Ramos (cell line): ENCODE data around the gene OLA1.

Source experiments
- in situ Hi-C: fragments of 300-500 bp; cut with MboI; formaldehyde crosslinking; loops from one replicate; pipeline ENCODE4 v1.14.3; 2022; ENCODE audit warnings: low sequenced_read_pairs; ENCODE audit not compliant: unreplicated experiment

Gene OLA1

DNA sequence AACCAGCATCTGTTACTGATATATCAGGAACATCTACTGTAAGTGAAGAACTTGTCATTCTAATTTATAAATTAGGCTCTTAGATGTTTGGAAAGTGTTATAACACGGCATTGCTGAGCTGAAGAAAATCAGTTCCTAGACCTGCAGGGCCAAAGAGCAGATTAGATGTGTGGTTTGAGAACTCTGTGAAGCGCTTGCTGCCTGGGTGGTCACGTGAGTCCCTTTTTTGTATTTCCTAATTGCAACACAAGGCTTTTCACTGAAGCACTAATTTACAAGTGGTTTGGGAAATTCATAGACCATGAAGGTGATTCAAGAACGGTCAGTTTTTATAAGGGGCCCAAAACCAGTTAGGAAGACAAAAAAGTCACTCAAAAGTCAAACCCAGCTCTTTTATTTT lies 176.3 kb downstream of the OLA1 start:
- in situ Hi-C loops = no loop called here

DNA sequence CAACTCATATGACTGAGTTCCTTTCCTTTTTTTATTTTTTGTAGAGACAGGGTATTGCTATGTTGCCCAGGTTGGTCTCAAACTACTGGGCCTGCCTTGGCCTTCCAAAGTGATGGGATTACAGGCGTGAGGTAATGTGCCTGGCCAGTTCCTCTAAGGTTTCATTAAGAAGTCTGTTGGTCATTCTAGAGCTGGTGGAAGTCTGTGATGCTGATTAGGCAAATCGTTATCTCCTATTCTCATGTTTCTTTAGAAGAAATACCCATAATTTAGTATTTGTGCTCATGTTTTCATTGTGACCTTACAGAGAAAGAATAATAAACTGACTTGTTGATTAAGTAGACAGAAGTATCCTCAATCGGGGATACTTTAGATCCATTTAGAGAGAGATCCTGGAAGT lies 177.0 kb downstream of the OLA1 start:
- in situ Hi-C loops = no loop called here

DNA sequence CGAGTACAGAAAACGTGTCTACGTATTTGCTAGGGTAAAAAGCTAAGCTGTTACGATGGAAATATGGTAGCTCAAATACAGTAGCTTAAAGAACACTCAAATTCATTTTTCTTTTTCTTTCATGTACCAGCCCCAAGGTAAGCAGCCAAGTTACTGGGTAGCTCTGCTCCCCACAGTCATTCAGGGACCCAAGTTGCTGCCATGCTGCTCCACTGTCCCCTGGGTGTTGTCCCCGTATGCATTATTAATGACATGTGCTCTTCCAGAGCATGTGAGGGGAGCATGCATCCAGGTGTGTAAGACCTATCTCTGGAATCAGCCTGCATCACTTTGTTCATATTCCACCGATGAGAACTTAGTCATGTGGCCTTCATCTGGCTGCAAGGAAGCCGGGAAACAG lies 178.1 kb downstream of the OLA1 start:
- in situ Hi-C loops = no loop called here

DNA sequence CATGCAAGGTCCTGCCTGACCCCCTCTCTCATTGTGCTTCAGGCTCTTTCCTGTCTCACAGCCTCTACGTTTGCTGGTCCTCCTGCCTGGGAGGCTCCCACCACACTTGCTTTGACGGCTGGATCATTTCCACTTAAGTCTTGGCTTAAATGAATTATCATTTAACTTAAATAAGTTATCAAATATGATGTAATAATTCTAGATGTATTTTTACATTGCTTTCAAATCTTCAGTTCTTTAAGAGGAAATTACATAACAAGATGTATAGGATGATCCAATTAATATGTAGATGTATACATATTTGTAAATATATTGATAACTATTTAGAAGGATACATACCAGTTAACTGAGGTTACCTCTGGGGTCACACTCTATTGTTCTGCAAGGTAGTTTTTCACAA lies 180.5 kb downstream of the OLA1 start:
- in situ Hi-C loops = no loop called here

DNA sequence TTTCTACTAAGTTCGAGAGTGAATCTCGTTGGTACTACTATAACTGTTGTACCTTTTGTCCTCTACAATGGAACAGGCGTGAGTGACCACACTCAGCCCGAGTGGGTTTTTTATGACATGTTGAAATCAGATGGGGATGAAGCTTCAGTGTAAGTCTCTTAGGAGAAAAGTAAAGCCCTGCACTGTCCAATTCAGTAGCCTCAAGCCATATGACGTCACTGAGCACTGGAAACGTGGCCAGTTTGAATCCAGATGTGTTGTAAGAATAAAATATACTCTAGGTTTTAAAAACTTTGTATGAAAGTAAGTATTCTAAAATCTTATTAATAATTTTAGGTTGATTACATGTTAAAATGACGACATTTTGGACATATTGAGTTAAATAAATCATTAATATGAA lies 181.5 kb downstream of the OLA1 start:
- in situ Hi-C loops = no loop called here

- in situ Hi-C loops = no loop called here
Measured at GRCh38 chr2:174063492-174064092, 184.7 kb downstream of the OLA1 start.

- in situ Hi-C loops = no loop called here
Measured at GRCh38 chr2:174062934-174063333, 185.4 kb downstream of the OLA1 start.

DNA sequence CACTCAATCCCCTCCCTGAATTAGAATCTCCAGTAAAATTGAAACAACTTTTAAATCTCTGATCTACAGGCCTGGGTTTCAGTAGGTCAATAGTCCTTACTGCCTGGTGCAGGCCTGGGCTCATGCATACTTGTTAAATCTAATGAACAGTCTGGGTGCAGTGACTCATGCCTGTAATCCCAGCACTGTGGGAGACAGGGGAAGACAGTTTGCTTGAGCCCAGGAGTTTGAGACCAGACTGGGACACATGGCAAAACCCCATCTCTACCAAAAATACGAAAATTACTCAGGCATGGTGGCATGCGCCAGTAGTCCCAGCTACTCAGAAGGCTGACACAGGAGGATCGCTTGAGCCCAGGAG lies 188.5 kb downstream of the OLA1 start:
- in situ Hi-C loops = no loop called here

GRCh38 chr2:174059178-174059883 lies 189.0 kb downstream of the OLA1 start:
- in situ Hi-C loops = no loop called here

DNA sequence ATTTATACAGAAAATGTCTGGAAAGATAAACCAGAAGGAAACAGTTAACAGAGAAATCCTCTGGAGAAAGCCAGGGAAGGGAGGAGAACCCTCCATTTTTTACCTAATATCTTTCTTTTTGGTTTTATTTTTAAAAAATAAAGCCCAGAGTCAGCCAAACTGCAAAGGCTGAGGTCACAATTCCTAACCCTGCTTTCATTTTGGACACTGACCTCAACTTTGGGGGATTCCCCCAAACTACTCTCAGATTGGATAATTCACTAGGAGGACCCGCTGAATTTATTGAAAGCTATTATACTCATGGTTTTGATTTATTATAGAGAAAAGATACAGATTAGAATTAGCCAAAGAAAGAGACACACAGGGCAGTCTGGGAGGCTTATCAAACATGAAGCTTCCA lies 189.9 kb downstream of the OLA1 start:
- in situ Hi-C loops = no loop called here

DNA sequence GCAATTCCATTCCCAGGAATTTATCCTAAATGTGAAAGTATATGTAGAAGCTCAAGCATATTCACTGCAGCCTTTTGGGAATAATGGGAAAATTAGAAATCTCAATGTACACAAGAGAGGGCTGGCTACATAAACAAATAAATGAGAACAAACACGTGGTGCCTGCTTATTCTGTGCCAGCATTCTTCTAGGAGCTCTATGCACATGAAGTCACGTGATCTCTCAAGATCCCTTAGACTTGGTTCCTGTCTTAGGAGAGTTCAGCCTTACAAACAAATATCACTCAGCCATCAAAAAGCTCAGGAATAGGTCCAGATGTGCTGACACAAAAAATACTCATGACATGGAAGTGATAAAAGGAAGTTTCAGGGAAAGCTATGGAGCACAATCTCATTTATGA lies 190.3 kb downstream of the OLA1 start:
- in situ Hi-C loops = no loop called here

DNA sequence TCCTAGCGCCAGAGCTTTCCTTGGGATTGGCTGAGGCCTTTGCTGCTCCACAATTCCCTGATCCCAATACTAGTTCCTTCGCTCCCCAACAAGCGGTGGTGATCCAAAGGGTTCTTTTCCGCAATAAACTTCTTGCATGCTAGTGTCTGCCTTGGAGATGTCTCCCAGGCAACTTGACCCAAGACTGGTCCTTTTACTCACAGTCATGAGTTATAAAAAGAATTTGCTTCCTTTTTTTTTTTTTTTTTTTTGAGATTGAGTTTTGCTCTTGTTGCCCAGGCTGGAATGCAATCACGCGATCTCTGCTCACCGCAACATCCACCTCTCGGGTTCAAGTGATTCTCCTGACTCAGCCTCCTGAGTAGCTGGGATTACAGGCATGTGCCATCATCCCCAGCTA lies 193.4 kb downstream of the OLA1 start:
- in situ Hi-C loops = no loop called here

GRCh38 chr2:174053355-174054151 lies 194.8 kb downstream of the OLA1 start:
- in situ Hi-C loops = no loop called here

DNA sequence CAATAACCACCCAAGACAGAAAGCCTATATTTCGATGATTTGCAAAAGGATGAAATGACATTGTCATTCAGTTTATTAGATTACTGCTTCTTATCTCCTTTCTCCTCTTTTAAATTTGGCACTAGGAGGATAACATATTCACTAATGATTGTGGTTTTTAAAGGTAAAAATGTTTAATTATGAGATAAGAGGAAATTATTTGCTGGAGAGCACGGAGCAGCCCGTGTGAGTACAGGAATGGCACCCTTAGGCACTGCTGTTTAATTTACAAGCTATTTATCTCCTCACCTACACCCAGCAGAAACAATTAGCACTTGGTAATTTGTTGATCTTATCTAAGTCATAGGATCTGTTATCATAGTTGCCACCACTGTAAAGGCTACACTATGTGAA lies 195.8 kb downstream of the OLA1 start:
- in situ Hi-C loops = no loop called here

DNA sequence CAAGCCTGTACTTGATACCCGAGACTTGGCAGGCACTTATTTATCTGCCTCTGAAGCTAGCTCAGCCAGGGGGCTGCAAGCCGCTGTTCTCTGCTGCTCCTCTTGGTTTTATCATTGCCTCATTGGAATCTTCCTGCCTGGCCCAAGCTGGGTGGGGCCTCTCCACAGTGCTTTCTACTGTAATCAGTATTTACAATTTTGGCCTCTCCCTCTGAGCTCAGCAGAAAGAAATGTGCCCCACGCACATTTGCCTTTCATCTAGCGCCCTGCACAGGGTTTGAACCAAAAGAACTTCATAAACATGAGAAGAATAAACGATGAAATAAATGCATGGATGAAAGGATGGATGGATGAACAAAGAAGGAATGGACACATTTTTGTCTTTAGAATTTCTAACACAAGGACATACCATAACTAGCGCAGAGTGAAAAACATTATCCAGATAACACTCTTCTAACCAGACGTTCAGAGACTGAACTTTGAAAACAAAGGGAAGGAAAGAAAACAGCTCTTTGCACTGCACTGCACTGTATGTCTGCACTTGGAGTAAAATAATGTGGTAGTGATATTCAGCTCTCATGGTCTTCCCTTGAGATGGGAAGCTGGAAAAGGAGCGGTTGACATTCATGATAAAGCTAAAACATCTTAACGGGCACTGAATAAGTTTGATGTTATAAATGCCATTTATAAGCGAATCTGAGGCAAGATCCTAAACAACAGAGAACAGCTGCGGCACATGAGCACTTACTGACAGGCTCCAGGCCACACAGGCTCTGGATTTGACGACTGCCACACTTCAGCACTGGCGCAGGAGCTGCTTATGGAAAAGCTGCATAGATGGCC lies 196.4 kb downstream of the OLA1 start:
- in situ Hi-C loops = no loop called here

- in situ Hi-C loops = no loop called here
Measured at GRCh38 chr2:174051068-174051467, 197.3 kb downstream of the OLA1 start.

DNA sequence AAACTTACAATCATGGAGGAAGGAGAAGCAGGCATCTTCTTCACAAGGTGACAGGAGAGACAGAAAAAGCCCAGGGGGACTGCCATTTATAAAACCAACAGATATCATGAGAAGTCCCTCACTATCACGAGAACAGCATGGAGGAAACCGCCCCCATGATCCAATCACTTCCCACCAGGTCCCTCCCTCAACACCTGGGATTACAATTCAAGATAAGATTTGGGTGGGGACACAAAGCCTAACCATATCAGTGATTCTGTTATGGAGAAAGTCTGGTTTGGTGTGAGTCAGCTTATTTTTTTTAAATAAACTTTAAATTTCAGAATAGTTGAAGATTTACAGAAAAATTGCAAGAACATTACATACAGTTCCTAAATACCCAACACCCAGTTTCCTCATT lies 198.4 kb downstream of the OLA1 start:
- in situ Hi-C loops = loop anchor here (25.0 kb wide), 2 partner anchors 288 to 638 kb away; no protein-coding TSS in a partner anchor

DNA sequence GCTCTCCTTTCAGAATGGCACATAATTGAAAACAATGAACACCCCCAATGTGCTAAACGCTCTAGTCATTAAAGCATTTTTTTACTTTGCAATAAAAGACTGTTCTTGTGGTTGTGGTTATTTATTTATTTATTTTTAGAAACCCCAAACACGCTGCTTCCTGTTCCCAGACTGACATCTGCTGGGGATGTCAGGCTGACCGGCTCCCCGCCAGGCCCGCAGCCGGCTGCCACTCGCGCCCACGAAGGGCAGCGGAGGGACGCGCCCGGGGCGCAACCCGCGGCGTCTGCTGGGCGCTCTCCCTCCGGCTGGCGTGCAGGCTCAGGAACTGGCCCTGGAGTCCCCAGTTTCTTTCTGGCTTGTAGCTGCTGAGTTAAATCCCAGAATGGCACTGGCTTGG lies 200.1 kb downstream of the OLA1 start:
- in situ Hi-C loops = loop anchor here (25.0 kb wide), 2 partner anchors 286 to 636 kb away; no protein-coding TSS in a partner anchor

DNA sequence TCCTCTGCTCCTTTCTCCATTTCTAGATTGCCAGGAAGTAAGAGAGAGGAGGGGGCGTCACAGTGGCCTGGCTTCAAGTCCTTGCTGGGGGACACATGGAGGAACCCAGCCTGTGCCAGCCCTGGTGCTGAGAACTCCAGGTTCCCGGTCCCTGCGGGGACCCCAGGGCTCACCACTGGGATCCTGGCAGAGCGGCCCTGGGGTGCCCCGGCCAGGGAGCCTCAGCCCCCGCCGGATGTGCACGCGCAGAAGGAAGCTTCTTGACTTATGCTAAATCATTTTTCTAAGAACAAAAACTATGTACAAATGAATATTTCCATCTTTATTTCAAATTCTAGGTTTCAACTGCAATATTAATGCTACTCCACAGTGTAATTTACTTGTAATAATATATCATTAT lies 200.6 kb downstream of the OLA1 start:
- in situ Hi-C loops = loop anchor here (25.0 kb wide), 2 partner anchors 285 to 635 kb away; no protein-coding TSS in a partner anchor

DNA sequence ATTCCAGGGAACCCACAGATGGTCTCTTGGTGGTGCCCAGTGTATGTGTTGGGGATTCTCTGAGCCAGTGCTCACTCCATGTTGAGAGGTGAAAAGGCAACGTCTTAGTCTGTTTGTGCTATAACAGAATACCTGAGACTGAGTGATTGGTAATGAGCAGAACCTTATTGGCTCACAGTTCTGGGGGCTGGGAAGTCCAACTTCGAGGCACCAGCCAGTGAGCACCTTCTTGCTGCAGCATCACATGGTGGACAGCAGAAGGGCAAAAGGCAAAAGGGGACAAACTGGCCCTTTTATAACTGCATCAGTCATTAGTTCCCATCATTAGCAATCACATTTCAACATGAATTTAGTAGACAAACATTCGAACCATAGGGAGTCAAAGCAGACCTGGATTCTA lies 202.2 kb downstream of the OLA1 start:
- in situ Hi-C loops = loop anchor here (25.0 kb wide), 2 partner anchors 284 to 634 kb away; no protein-coding TSS in a partner anchor
